Fibroblast of skin of right quadriceps (primary cell): ENCODE results near the gene ACAP1.

Experiments used
- DNase-seq: peaks from one replicate; pipeline ENCODE4 v3.0.0-alpha.2; 2013

Gene ACAP1

GRCh38 chr17:7312432-7313087, 23.8 kb upstream of the ACAP1 start:
- no peak for DNase-seq

- DNase-seq = no peak
Measured at GRCh38 chr17:7313088-7313889, 23.0 kb upstream of the ACAP1 start.

DNA sequence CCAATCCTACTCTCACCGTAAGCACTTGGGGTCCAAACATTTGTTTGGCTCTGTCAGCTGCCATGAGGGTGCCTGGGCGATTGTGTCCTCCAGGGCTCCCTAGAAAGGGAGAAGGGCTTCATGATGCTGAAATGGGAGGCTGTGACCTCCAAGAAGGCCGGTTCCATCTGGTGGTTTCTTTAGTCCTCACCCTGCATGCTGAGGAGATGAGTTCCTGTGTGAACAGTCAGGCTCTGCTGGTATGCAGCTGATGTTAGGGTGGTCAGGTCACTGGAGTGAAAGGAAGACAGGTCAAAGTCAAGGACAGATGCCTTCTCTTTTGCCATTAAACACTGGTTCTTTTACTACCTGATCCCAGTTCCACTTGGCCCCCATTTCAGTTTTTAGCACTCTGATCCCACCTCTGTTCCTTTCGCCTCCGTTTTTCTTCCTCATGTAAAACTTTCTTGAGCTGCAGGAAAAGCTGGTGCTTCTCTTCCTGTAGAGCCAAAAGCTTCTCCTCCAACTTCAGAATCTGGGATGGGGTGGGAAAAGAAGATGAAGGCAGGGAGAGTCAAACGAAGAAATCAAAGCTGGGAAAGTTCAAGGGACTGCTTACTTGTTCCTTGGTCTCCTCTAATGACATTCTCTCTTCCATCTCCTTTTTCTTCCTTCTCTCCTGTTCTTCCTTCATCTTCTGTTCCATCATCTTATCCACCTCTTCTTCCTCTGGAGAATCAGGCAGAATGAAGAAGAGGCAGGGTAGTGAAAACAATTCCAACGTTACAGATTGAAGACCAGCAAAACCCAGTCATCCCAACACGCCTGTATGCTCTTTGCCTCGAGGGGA, 22.2 kb upstream of the ACAP1 start:
- no peak for DNase-seq

DNA sequence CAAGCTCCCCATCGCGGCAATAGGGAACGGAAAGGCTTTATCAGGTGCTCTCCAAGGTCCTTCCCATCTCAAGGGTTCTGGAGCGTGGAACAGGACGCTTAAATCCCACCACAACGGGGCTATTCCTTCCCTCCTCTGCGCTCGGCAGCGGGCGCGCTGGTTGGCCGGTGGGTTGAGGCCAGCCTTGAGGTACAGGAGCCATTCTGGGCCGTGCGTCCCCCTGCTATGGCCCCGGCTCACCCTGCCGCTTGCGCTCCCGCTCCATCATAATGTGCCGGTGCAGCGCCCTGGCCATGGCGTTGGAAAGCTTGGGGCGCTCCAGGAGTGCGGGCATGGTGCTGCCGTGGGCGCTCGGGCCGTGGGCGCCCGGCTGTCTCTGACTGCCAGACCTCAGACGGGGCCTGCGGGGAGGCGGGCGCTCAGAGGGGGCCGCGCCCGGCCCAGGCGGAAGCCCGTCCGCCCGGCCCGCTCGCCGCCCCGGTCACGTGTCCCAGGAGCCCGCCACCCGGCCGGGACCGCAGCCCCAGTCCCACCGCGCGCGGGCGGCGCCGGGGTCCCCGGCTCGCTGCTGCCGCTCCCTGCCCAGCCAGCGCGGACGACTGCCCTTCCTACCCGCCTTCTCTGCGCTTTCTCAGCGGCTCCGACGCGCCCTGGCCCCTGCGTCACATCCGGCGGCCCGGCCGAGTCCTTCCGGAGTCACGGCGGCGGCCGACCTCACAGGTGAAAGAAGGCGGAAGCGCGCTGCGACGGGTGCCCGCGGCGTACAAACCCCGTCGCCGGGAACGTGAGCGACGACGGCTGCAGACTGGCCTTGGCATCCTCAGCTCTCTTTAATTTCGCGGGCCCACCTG, 21.4 kb upstream of the ACAP1 start, which contains the start of gene GPS2:
GPS2 (minus strand) TSS at position 642 of the 851 bp plus-strand sequence; CDS start at position 334, 308 bp downstream.
- peak; percentile 78 for DNase-seq

DNA sequence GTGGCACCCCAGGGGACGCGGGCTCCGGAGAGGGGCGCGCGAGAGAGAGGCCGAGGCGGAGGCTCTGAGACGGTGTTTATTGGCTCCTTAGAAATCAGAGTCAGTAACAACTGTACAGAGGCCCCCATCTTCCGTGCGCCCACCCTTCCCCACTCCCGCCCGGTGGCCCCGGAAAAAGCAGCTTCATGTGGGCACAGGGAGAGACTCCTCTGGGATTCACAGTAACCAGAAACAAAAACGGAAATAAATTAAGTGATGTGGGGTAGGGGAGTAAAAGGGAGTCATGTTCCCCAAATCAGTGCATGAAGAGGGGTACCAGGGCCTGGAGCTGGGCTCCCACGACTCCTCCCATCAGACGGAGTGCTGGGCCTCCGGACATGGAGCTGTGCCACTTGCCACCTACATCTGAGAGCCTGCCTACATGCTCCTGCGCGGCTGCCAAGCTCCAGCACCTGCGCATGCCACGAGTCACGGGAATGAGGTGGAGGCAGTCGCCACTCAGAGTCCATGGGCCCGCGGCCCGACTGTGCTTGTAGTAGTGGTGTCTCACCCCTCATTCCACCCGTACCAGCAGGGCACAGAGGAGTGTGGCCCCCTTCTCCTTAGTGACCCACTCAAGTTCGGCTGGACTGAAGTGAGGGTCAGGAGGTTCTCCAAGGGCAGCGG, 20.6 kb upstream of the ACAP1 start:
- no peak for DNase-seq

- no peak for DNase-seq
Measured at GRCh38 chr17:7317161-7317803, 19.0 kb upstream of the ACAP1 start.

DNA sequence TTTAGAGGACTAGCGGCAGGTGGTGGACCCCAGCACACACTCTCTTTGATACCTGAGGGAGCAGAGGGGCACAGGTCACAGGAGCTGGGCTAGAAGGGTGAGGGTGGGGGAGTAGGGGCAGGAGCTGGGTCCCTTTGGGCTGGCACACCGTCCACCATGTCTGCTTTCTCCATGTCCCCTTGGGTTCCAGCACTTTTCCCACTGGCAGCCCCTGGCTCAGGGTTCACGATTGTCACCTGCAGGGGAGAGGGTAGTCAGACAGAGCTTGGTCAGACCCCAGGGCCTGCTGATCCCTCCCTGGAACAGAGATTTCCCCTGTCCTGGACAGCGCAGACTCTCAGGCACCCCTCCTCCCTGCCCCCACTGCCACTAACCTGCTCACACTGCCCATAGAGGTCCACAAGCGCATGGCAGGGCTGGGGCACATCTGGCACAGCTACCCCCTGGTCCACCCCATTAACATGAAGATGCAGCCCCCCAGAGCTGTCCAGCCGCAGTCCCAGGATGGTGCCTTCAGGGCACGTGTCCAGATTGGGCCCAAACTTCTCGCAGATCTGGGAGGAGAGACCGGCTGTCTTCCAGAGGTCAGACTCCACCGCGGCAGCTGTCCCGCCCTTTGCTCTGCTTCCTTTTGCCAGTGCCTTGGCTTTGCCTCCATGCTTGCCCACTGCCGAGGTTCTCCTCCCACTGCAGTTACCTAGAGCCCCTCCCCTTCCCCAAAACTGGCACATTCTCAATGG, 18.0 kb upstream of the ACAP1 start:
- DNase-seq = no peak

GRCh38 chr17:7321466-7321865, 14.9 kb upstream of the ACAP1 start:
- no peak for DNase-seq

DNA sequence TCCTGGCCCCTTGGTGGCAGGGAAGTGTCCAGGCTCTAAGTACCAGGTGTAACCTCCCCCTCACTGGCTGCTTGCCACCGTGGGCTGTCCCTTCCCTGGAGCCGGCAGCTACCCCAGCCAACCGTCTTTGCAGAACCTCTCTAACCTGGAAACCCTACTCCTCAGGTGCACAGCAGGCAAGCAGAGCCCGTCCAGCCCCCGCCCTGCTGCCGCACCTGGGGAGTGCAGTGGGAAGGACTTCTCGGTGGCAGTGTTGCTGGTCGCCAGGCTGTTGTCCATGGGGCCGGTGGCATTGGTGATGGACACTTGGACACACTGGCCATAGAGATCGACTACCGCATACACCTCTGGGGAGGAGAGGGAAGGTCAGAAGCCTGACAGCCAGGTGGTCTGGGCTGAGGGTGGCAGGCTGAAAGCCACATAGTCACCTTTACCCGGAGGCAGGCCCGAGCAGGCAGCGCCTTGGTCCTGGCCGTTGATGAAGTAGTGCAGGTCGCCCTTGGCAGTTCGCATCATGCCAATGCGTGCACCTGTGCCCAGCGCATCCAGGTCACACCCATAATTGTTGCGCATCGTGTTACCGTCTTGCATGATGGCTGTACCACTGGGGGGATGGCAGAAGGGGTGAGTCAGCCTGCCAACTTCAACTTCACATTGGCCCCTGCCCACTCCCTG, 13.7 kb upstream of the ACAP1 start:
- no peak for DNase-seq

- DNase-seq = peak; percentile 28
Measured at GRCh38 chr17:7323731-7324437, 12.4 kb upstream of the ACAP1 start.

- DNase-seq = no peak
Measured at GRCh38 chr17:7324438-7324779, 11.9 kb upstream of the ACAP1 start.

GRCh38 chr17:7325031-7325528, 11.2 kb upstream of the ACAP1 start:
- no peak for DNase-seq

- no peak for DNase-seq
Measured at GRCh38 chr17:7326186-7326585, 10.1 kb upstream of the ACAP1 start.

GRCh38 chr17:7327056-7327455, 9.3 kb upstream of the ACAP1 start:
- no peak for DNase-seq

DNA sequence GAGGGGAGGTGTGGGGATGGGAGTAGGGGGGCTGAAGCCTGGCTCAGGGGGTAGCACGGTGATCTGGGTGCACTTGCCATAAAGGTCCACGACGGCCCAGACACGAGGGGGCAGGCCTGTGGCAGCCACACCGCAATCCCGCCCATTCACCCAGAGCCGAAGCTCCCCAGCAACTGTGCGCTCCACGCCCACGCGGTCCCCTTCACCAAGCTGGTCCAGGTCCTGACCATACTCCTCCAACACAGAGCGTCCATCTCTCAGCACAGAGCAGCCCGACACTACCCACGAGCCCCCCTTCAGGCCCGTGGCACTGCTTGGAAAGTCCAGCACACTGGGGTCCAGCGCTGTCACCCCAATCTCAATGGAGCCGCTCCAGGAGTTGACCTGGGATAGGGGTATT, 8.8 kb upstream of the ACAP1 start:
- no peak for DNase-seq

- no peak for DNase-seq
Measured at GRCh38 chr17:7328009-7328408, 8.3 kb upstream of the ACAP1 start.

DNA sequence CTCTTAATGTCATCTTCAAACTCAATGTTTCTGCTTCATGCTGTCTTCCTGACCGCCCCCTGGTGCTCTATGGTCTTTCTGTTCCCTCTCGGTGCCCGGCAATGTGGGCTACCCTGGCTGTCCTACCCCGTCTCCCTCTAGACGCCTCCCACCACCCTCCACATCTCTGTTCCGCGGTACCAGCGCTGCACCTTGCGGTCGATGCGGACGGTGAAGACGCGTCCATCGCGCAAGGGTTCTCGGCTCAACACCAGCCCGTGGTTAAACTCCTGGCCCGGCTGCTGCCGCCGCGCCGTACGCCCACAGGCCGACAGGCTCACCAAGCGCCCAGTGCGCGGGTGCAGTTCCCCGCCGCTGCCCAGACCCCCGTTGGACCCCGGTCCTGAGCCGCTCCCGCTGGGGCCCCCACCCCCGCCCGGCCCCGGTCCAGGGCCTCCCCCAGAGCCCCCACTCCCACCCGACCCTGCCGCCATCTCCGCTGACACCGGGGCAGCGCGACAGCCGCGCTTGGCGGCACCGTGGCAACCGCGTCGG, 7.4 kb upstream of the ACAP1 start, which contains the start of gene NEURL4:
NEURL4 (minus strand) TSS at position 496 of the 534 bp plus-strand sequence; CDS start at position 473, 23 bp downstream.
- DNase-seq = no peak

- DNase-seq = peak; percentile 100
Measured at GRCh38 chr17:7329374-7329996, 6.8 kb upstream of the ACAP1 start.
